HepG2 (cell line): ENCODE measurements around the gene SNAI1. TPM values are rescaled to one million over a fixed set of nuclear protein-coding genes. Genes with fewer than 3 reads are reported as not detected.

Source experiments
- CCAR2 ChIP-seq: fragments of 200-400 bp; formaldehyde crosslinking; optimal IDR thresholded peaks from 2 replicates; pipeline ENCODE3; 2018; ENCODE audit warnings: low read depth, mild to moderate bottlenecking, low read length, moderate library complexity
- CCDC6 ChIP-seq: sonication (generic); formaldehyde crosslinking; IDR thresholded peaks from 2 replicates; pipeline ENCODE4 v1.8.1; 2022; ENCODE audit warnings: mild to moderate bottlenecking, missing genetic modification reagents, moderate library complexity
- CENPX ChIP-seq: sonication (generic); formaldehyde crosslinking; IDR thresholded peaks from 2 replicates; pipeline ENCODE4 v1.9.0; 2021; ENCODE audit warnings: mild to moderate bottlenecking, missing genetic modification reagents, moderate library complexity
- CREB1 ChIP-seq, 2 experiments: fragments of 450-650 bp in 1 of 2; IDR thresholded peaks; 2 replicates each; pipeline ENCODE4 v1.6.1; 2016 to 2017; ENCODE audit warnings: control low read depth in 1 of 2, mild to moderate bottlenecking in 1 of 2, missing compliant biosample characterization in 1 of 2, missing genetic modification characterization in 1 of 2
- CSRNP1 ChIP-seq: sonication (generic); formaldehyde crosslinking; IDR thresholded peaks from 2 replicates; pipeline ENCODE4 v1.8.1; 2023; ENCODE audit warnings: mild to moderate bottlenecking, missing genetic modification reagents
- GABPA ChIP-seq, 2 experiments: IDR thresholded peaks; 2 replicates each; pipeline ENCODE4 v1.6.1; 2011 to 2016; ENCODE audit warnings: low read depth in 2 of 2, low read length in 1 of 2, missing biosample characterization in 1 of 2, missing genetic modification characterization in 1 of 2
- HNRNPL ChIP-seq: fragments of 200-400 bp; formaldehyde crosslinking; IDR thresholded peaks from 2 replicates; pipeline ENCODE4 v1.6.1; 2017; ENCODE audit warnings: mild to moderate bottlenecking, low read depth, low read length
- IRF2 ChIP-seq: IDR thresholded peaks from 2 replicates; pipeline ENCODE4 v1.6.1; 2018; ENCODE audit warnings: missing genetic modification reagents, missing compliant biosample characterization
- KDM3A ChIP-seq: IDR thresholded peaks from 2 replicates; pipeline ENCODE4 v1.6.1; 2018; ENCODE audit warnings: low read depth, missing compliant biosample characterization
- KDM5B ChIP-seq: sonication (generic); formaldehyde crosslinking; IDR thresholded peaks from 2 replicates; pipeline ENCODE4 v1.4.0; 2020; ENCODE audit warnings: missing genetic modification reagents, mild to moderate bottlenecking, borderline replicate concordance
- MAFG ChIP-seq: sonication (generic); formaldehyde crosslinking; IDR thresholded peaks from 2 replicates; pipeline ENCODE4 v1.5.1; 2020; ENCODE audit warnings: mild to moderate bottlenecking, missing genetic modification reagents
- NCOR1 ChIP-seq: fragments of 200-600 bp; sonication (generic); IDR thresholded peaks from 2 replicates; pipeline ENCODE4 v1.7.0; 2017; ENCODE audit warnings: antibody characterized with exemption, low read length, borderline replicate concordance
- SATB2 ChIP-seq: sonication (generic); formaldehyde crosslinking; IDR thresholded peaks from 2 replicates; pipeline ENCODE4 v1.5.0; 2020; ENCODE audit warnings: missing genetic modification reagents
- ZNF563 ChIP-seq: sonication (generic); formaldehyde crosslinking; IDR thresholded peaks from 2 replicates; pipeline ENCODE4 v1.8.0; 2022; ENCODE audit warnings: mild to moderate bottlenecking, moderate library complexity, missing genetic modification reagents
- ZNF878 ChIP-seq: sonication (generic); formaldehyde crosslinking; IDR thresholded peaks from 2 replicates; pipeline ENCODE4 v1.8.1; 2023; ENCODE audit warnings: mild to moderate bottlenecking, missing genetic modification reagents, moderate library complexity
- polyA plus RNA-seq, 8 experiments: library from polyadenylated mRNA; depleted of rRNA in 3 of 8; stranded (reverse) in 7 of 8; unstranded in 1 of 8; fragments of >200 nt; fragmentation: Illumina TruSeq in 4 of 8; extraction: Trizol in 4 of 8; gene quantifications; 2 replicates each; pipeline versions ENCODE4 v1.2.1 to v1.2.3, GENCODE V29; 2011 to 2016; ENCODE audit warnings: low read depth in 4 of 8, missing spikeins in 1 of 8, mixed read lengths in 1 of 8; ENCODE audit not compliant: insufficient read depth in 1 of 8
- total RNA-seq, 5 experiments: library from RNA; depleted of rRNA; stranded (reverse); fragments of >200 nt; fragmentation: Illumina TruSeq; extraction: Trizol; gene quantifications; 2 replicates each; pipeline ENCODE4 v1.2.3, GENCODE V29; 2016; ENCODE audit warnings: low read depth in 1 of 5
- TF ChIP-seq, protein P1 (sequence below): sonication (generic); formaldehyde crosslinking; IDR thresholded peaks from 2 replicates; pipeline ENCODE4 v1.4.0; 2020; ENCODE audit warnings: mild to moderate bottlenecking, missing genetic modification reagents, borderline replicate concordance
- TF ChIP-seq, protein P2 (sequence below): sonication (generic); formaldehyde crosslinking; conservative IDR thresholded peaks from 2 replicates; pipeline ENCODE4 v1.4.0; 2020; ENCODE audit warnings: missing genetic modification reagents
- TF ChIP-seq, protein P3 (sequence below): sonication (generic); IDR thresholded peaks from 2 replicates; pipeline ENCODE4 v1.6.1; 2016; ENCODE audit warnings: low read depth, borderline replicate concordance

SNAI1 gene
- total and polyA plus RNA-seq, 2 of the 13 experiments (the other 11 are each of a cell fraction or from before 2014, with no cell fraction given): 1.3 to 1.4 TPM

GRCh38 chr20:49982346-49983122 lies at the start of gene SNAI1 (continued):
- TF ChIP-seq NCOR1 (no peak), CCDC6 (peak; percentile 94; the same call in 1 of the 2 replicates), HNRNPL (peak; percentile 8; the same call in 1 of the 2 replicates), ZNF563 (CRISPR knock-in tag) (peak; percentile 99), CENPX (CRISPR knock-in tag) (no peak), IRF2 (CRISPR knock-in tag) (0 out of 2 replicates have a peak, but pooled peaks have one; percentile 46), KDM5B (peak; percentile 92; the same call in 1 of the 2 replicates), SATB2 (CRISPR knock-in tag) (peak; percentile 90), CREB1 (IDR thresholded peaks at IDR 0.05) (peak; percentile 8; the same call in 1 of the 2 replicates), CREB1 (CRISPR knock-in tag; IDR thresholded peaks at IDR 0.05) (no peak), KDM3A (CRISPR knock-in tag) (peak; percentile 90), ZNF878 (CRISPR knock-in tag) (peak; percentile 96), MAFG (CRISPR knock-in tag) (no peak), CSRNP1 (CRISPR knock-in tag) (peak; percentile 18; the same call in 1 of the 2 replicates), GABPA (IDR thresholded peaks at IDR 0.05; ENCODE audit: low read depth, low read length) (no peak), GABPA (CRISPR knock-in tag; IDR thresholded peaks at IDR 0.05; ENCODE audit: low read depth) (no peak), CCAR2 (peak; percentile 21)
- TF ChIP-seq, protein P1, sequence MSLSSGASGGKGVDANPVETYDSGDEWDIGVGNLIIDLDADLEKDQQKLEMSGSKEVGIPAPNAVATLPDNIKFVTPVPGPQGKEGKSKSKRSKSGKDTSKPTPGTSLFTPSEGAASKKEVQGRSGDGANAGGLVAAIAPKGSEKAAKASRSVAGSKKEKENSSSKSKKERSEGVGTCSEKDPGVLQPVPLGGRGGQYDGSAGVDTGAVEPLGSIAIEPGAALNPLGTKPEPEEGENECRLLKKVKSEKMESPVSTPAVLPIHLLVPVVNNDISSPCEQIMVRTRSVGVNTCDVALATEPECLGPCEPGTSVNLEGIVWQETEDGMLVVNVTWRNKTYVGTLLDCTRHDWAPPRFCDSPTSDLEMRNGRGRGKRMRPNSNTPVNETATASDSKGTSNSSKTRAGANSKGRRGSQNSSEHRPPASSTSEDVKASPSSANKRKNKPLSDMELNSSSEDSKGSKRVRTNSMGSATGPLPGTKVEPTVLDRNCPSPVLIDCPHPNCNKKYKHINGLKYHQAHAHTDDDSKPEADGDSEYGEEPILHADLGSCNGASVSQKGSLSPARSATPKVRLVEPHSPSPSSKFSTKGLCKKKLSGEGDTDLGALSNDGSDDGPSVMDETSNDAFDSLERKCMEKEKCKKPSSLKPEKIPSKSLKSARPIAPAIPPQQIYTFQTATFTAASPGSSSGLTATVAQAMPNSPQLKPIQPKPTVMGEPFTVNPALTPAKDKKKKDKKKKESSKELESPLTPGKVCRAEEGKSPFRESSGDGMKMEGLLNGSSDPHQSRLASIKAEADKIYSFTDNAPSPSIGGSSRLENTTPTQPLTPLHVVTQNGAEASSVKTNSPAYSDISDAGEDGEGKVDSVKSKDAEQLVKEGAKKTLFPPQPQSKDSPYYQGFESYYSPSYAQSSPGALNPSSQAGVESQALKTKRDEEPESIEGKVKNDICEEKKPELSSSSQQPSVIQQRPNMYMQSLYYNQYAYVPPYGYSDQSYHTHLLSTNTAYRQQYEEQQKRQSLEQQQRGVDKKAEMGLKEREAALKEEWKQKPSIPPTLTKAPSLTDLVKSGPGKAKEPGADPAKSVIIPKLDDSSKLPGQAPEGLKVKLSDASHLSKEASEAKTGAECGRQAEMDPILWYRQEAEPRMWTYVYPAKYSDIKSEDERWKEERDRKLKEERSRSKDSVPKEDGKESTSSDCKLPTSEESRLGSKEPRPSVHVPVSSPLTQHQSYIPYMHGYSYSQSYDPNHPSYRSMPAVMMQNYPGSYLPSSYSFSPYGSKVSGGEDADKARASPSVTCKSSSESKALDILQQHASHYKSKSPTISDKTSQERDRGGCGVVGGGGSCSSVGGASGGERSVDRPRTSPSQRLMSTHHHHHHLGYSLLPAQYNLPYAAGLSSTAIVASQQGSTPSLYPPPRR (CRISPR knock-in tag): no peak; the same call in none of the 2 replicates
- TF ChIP-seq, protein P2, sequence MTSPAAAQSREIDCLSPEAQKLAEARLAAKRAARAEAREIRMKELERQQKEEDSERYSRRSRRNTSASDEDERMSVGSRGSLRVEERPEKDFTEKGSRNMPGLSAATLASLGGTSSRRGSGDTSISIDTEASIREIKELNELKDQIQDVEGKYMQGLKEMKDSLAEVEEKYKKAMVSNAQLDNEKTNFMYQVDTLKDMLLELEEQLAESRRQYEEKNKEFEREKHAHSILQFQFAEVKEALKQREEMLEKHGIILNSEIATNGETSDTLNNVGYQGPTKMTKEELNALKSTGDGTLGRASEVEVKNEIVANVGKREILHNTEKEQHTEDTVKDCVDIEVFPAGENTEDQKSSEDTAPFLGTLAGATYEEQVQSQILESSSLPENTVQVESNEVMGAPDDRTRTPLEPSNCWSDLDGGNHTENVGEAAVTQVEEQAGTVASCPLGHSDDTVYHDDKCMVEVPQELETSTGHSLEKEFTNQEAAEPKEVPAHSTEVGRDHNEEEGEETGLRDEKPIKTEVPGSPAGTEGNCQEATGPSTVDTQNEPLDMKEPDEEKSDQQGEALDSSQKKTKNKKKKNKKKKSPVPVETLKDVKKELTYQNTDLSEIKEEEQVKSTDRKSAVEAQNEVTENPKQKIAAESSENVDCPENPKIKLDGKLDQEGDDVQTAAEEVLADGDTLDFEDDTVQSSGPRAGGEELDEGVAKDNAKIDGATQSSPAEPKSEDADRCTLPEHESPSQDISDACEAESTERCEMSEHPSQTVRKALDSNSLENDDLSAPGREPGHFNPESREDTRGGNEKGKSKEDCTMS (CRISPR knock-in tag): no peak
- TF ChIP-seq, protein P3, sequence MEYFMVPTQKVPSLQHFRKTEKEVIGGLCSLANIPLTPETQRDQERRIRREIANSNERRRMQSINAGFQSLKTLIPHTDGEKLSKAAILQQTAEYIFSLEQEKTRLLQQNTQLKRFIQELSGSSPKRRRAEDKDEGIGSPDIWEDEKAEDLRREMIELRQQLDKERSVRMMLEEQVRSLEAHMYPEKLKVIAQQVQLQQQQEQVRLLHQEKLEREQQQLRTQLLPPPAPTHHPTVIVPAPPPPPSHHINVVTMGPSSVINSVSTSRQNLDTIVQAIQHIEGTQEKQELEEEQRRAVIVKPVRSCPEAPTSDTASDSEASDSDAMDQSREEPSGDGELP: peak; percentile 67
